ENCODE measurements around the gene CFAP43. TPM values are rescaled to one million over a fixed set of nuclear protein-coding genes. Genes with fewer than 3 reads are reported as not detected.

CFAP43 gene
- total RNA-seq, 1 donor from 2014 or later: not detected

GRCh38 chr10:104128214-104128613, 104.0 kb downstream of the CFAP43 start:
- TF ChIP-seq CTCF (IDR thresholded peaks at IDR 0.05; ENCODE audit: borderline replicate concordance): no peak
- no peak overlapping the region for H3K27ac ChIP-seq (replicated peaks)
- no peaks in the 10 kb centered on the region for H3K9me3 ChIP-seq (replicated peaks)
- H3K27me3 ChIP-seq (ENCODE audit: low read depth): no peaks in the 10 kb centered on the region
- no peak for DNase-seq
- intact Hi-C loops (cut with micrococcal nuclease): loop anchor here (10.0 kb wide), 1 partner anchor 243 kb away; no protein-coding TSS in a partner anchor
- H3K4me1 ChIP-seq: peaks cover 8% of the 10 kb centered on the region
- H3K4me3 ChIP-seq: no peak overlapping the region
- peaks cover 15% of the 10 kb centered on the region for H3K36me3 ChIP-seq

GRCh38 chr10:104127411-104127810, 104.8 kb downstream of the CFAP43 start:
- Histone ChIP-seq H3K27ac (replicated peaks) (no peak overlapping the region), H3K36me3 (peaks cover 15% of the 10 kb centered on the region), H3K27me3 (ENCODE audit: low read depth) (no peaks in the 10 kb centered on the region), H3K4me3 (no peak overlapping the region), H3K4me1 (peaks cover 16% of the 10 kb centered on the region), H3K9me3 (replicated peaks) (no peaks in the 10 kb centered on the region)
- TF ChIP-seq CTCF (IDR thresholded peaks at IDR 0.05; ENCODE audit: borderline replicate concordance): peak; percentile 10
- no peak for DNase-seq
- intact Hi-C loops (cut with micrococcal nuclease): loop anchor here (10.0 kb wide), 1 partner anchor 243 kb away; no protein-coding TSS in a partner anchor

GRCh38 chr10:104123397-104123796, 108.8 kb downstream of the CFAP43 start:
- Histone ChIP-seq H3K4me1 (peaks cover 35% of the 10 kb centered on the region), H3K27ac (replicated peaks) (no peak overlapping the region), H3K36me3 (peaks cover 15% of the 10 kb centered on the region), H3K9me3 (replicated peaks) (no peaks in the 10 kb centered on the region), H3K27me3 (ENCODE audit: low read depth) (no peaks in the 10 kb centered on the region), H3K4me3 (no peak overlapping the region)
- TF ChIP-seq CTCF (IDR thresholded peaks at IDR 0.05; ENCODE audit: borderline replicate concordance): peak; percentile 18
- intact Hi-C loops (cut with micrococcal nuclease): loop anchor here (10.0 kb wide), 1 partner anchor 239 kb away; no protein-coding TSS in a partner anchor
- DNase-seq: no peak

GRCh38 chr10:104122225-104123107, 109.7 kb downstream of the CFAP43 start:
- Histone ChIP-seq H3K36me3 (peaks cover 15% of the 10 kb centered on the region), H3K4me3 (peak overlapping the region; percentile 77), H3K27me3 (ENCODE audit: low read depth) (no peaks in the 10 kb centered on the region), H3K4me1 (peaks cover 35% of the 10 kb centered on the region), H3K9me3 (replicated peaks) (no peaks in the 10 kb centered on the region), H3K27ac (replicated peaks) (peak overlapping the region; percentile 98)
- no peak for TF ChIP-seq CTCF (IDR thresholded peaks at IDR 0.05; ENCODE audit: borderline replicate concordance)
- intact Hi-C loops (cut with micrococcal nuclease): loop anchor here (10.0 kb wide), 1 partner anchor 238 kb away; no protein-coding TSS in a partner anchor
- DNase-seq: peak; percentile 21

GRCh38 chr10:104121485-104122224, 110.5 kb downstream of the CFAP43 start, which contains the start of gene SFR1:
Gene SFR1, plus strand, starts transcription at chr10:104122171. Its CDS starts 13 bp downstream, at chr10:104122184.
- peak; percentile 71 for TF ChIP-seq CTCF (IDR thresholded peaks at IDR 0.05; ENCODE audit: borderline replicate concordance)
- H3K27me3 ChIP-seq (ENCODE audit: low read depth): no peaks in the 10 kb centered on the region
- H3K27ac ChIP-seq (replicated peaks): peak within 1 kb of the TSS; percentile 98
- H3K9me3 ChIP-seq (replicated peaks): no peaks in the 10 kb centered on the region
- peaks cover 15% of the 10 kb centered on the region for H3K36me3 ChIP-seq
- H3K4me3 ChIP-seq: peak within 1 kb of the TSS; percentile 77
- peak; percentile 99 for DNase-seq
- peaks cover 27% of the 10 kb centered on the region for H3K4me1 ChIP-seq
- intact Hi-C loops (cut with micrococcal nuclease): loop anchor here (10.0 kb wide), 1 partner anchor 237 kb away; no protein-coding TSS in a partner anchor

Data from left ventricle myocardium inferior (tissue), 1 donor.